Neural progenitor cell (in vitro differentiated cells): ENCODE data around the gene SLC6A18. TPM values are rescaled to one million over a fixed set of nuclear protein-coding genes. Genes with fewer than 3 reads are reported as not detected.
"Not testable (repeated sequence)": the region's sequence is repeated elsewhere in the genome, so short reads cannot be mapped to it uniquely, and the experiment has no call there.

Experiments used
- DNase-seq: peaks from one replicate; pipeline ENCODE4 v3.0.0-alpha.2; 2016; ENCODE audit warnings: low spot score
- H2AFZ ChIP-seq: fragments of 200-600 bp; sonication (generic); replicated peaks from 2 replicates; pipeline ENCODE4 v1.6.1; 2016; ENCODE audit warnings: antibody characterized with exemption
- H3F3A ChIP-seq: fragments of 200-600 bp; sonication (generic); 2 replicates; pipeline ENCODE4 v1.6.1; 2016; ENCODE audit warnings: antibody characterized with exemption, low read depth
- H3K27ac ChIP-seq: fragments of 200-600 bp; sonication (generic); 2 replicates; pipeline ENCODE4 v1.5.1; 2016; ENCODE audit warnings: mild to moderate bottlenecking
- H3K27me3 ChIP-seq: fragments of 200-600 bp; sonication (generic); 2 replicates; pipeline ENCODE4 v1.6.1; 2016; ENCODE audit warnings: mild to moderate bottlenecking, moderate library complexity
- H3K36me3 ChIP-seq: fragments of 200-600 bp; sonication (generic); 2 replicates; pipeline ENCODE4 v1.5.1; 2016
- H3K4me1 ChIP-seq: fragments of 200-600 bp; sonication (generic); 2 replicates; pipeline ENCODE4 v1.6.1; 2016; ENCODE audit warnings: mixed run types
- H3K4me2 ChIP-seq: fragments of 200-600 bp; sonication (generic); 2 replicates; pipeline ENCODE4 v1.6.1; 2016
- H3K4me3 ChIP-seq: fragments of 200-600 bp; sonication (generic); 2 replicates; pipeline ENCODE4 v1.5.1; 2016
- H3K79me2 ChIP-seq: fragments of 200-600 bp; sonication (generic); 2 replicates; pipeline ENCODE4 v1.6.1; 2016; ENCODE audit warnings: low read depth
- H3K9ac ChIP-seq: fragments of 200-600 bp; sonication (generic); 2 replicates; pipeline ENCODE4 v1.6.1; 2016
- H3K9me3 ChIP-seq: fragments of 200-600 bp; sonication (generic); 2 replicates; pipeline ENCODE4 v1.5.1; 2016; ENCODE audit warnings: low read depth
- H4K20me1 ChIP-seq: fragments of 200-600 bp; sonication (generic); 2 replicates; pipeline ENCODE4 v1.6.1; 2016; ENCODE audit warnings: low read depth
- H3K27ac Mint-ChIP-seq: 3 replicates; pipeline ENCODE4 v1.8.0; 2021; ENCODE audit warnings: mixed read lengths
- H3K27me3 Mint-ChIP-seq: 2 replicates; pipeline ENCODE4 v1.8.0; 2022; ENCODE audit warnings: low read depth, mild to moderate bottlenecking, inconsistent platforms, moderate library complexity, mixed read lengths; ENCODE audit not compliant: insufficient read depth
- H3K36me3 Mint-ChIP-seq: 3 replicates; pipeline ENCODE4 v1.8.0; 2021; ENCODE audit warnings: mixed read lengths
- H3K4me1 Mint-ChIP-seq: 3 replicates; pipeline ENCODE4 v1.8.0; 2021; ENCODE audit warnings: mixed read lengths
- H3K4me3 Mint-ChIP-seq: 3 replicates; pipeline ENCODE4 v1.8.0; 2021; ENCODE audit warnings: mild to moderate bottlenecking, moderate library complexity, mixed read lengths
- H3K9me3 Mint-ChIP-seq: 3 replicates; pipeline ENCODE4 v1.8.0; 2020; ENCODE audit warnings: mixed read lengths
- CTCF ChIP-seq: fragments of 200-600 bp; sonication (generic); IDR thresholded peaks from 2 replicates; pipeline ENCODE4 v1.5.1; 2017; ENCODE audit warnings: antibody characterized with exemption, mild to moderate bottlenecking
- EZH2 ChIP-seq: fragments of 200-600 bp; sonication (generic); IDR thresholded peaks from 2 replicates; pipeline ENCODE4 v1.6.1; 2017; ENCODE audit warnings: antibody characterized with exemption, mild to moderate bottlenecking, moderate library complexity
- EZH2phosphoT487 ChIP-seq: fragments of 200-600 bp; sonication (generic); IDR thresholded peaks from 2 replicates; pipeline ENCODE4 v1.6.1; 2017; ENCODE audit warnings: antibody characterized with exemption
- total RNA-seq: library from RNA; depleted of rRNA; stranded (reverse); fragments of >200 nt; gene quantifications from 2 replicates; pipeline ENCODE4 v1.2.3, GENCODE V29; 2015; ENCODE audit warnings: low replicate concordance

The SLC6A18 gene
- total RNA-seq, 1 donor from 2014 or later: not detected

- H3K4me2 ChIP-seq, H3K27me3 Mint-ChIP-seq, H2AFZ ChIP-seq, H3K27me3 ChIP-seq, H3K4me3 Mint-ChIP-seq, H3K79me2 ChIP-seq, H3K36me3 ChIP-seq, H3K9ac ChIP-seq, H3K4me1 ChIP-seq, H4K20me1 ChIP-seq, H3K4me1 Mint-ChIP-seq, H3K9me3 ChIP-seq, H3F3A ChIP-seq, H3K36me3 Mint-ChIP-seq, H3K4me3 ChIP-seq, H3K27ac ChIP-seq, H3K9me3 Mint-ChIP-seq, H3K27ac Mint-ChIP-seq, DNase-seq: not testable (repeated sequence)
Observed at GRCh38 chr5:1284336-1284970, 59.3 kb downstream of the SLC6A18 start.

- TF ChIP-seq EZH2phosphoT487 (no peak), CTCF (no peak), EZH2 (no peak)
- peaks cover 2% of the 10 kb centered on the region for H3K9me3 Mint-ChIP-seq
- no peak for DNase-seq
Observed at GRCh38 chr5:1285141-1285540, 60.0 kb downstream of the SLC6A18 start.

GRCh38 chr5:1285883-1286291 is 60.7 kb downstream of the SLC6A18 start:
- H3K79me2 ChIP-seq: no peaks in the 10 kb centered on the region
- H3F3A ChIP-seq: no peaks in the 10 kb centered on the region
- no peak overlapping the region for H3K4me2 ChIP-seq
- no peak overlapping the region for H3K4me3 ChIP-seq
- no peak overlapping the region for H2AFZ ChIP-seq
- no peak overlapping the region for H3K27ac ChIP-seq
- no peaks in the 10 kb centered on the region for H3K27me3 ChIP-seq
- TF ChIP-seq EZH2phosphoT487 (no peak), EZH2 (no peak), CTCF (no peak)
- H3K9me3 ChIP-seq: no peaks in the 10 kb centered on the region
- H3K27me3 Mint-ChIP-seq: no peaks in the 10 kb centered on the region
- H3K27ac Mint-ChIP-seq: no peak overlapping the region
- peaks cover 2% of the 10 kb centered on the region for H3K9me3 Mint-ChIP-seq
- peaks cover 5% of the 10 kb centered on the region for H3K36me3 Mint-ChIP-seq
- H3K9ac ChIP-seq: no peak overlapping the region
- no peaks in the 10 kb centered on the region for H3K4me1 ChIP-seq
- no peaks in the 10 kb centered on the region for H4K20me1 ChIP-seq
- H3K4me3 Mint-ChIP-seq: no peak overlapping the region
- H3K4me1 Mint-ChIP-seq: no peaks in the 10 kb centered on the region
- DNase-seq: no peak
- no peaks in the 10 kb centered on the region for H3K36me3 ChIP-seq

More at GRCh38 chr5:1285141-1285540, 60.0 kb downstream of the SLC6A18 start:
- no peak overlapping the region for H3K9ac ChIP-seq
- H3K27ac Mint-ChIP-seq: no peak overlapping the region
- H3K36me3 Mint-ChIP-seq: peaks cover 5% of the 10 kb centered on the region
- no peaks in the 10 kb centered on the region for H3K4me1 ChIP-seq
- no peak overlapping the region for H2AFZ ChIP-seq
- no peak overlapping the region for H3K4me2 ChIP-seq
- H3K4me3 ChIP-seq: no peak overlapping the region
- no peaks in the 10 kb centered on the region for H4K20me1 ChIP-seq
- H3K79me2 ChIP-seq: no peaks in the 10 kb centered on the region
- no peaks in the 10 kb centered on the region for H3K4me1 Mint-ChIP-seq
- no peaks in the 10 kb centered on the region for H3K36me3 ChIP-seq
- no peaks in the 10 kb centered on the region for H3K9me3 ChIP-seq
- no peak overlapping the region for H3K4me3 Mint-ChIP-seq
- no peak overlapping the region for H3K27ac ChIP-seq
- H3F3A ChIP-seq: no peaks in the 10 kb centered on the region
- H3K27me3 ChIP-seq: no peaks in the 10 kb centered on the region
- H3K27me3 Mint-ChIP-seq: no peaks in the 10 kb centered on the region

- no peak overlapping the region for H3K4me3 ChIP-seq
- H4K20me1 ChIP-seq: peaks cover under 1% of the 10 kb centered on the region
- Mint-ChIP-seq H3K27me3 (peaks cover 3% of the 10 kb centered on the region), H3K36me3 (peaks cover 5% of the 10 kb centered on the region), H3K27ac (no peak overlapping the region), H3K4me1 (no peaks in the 10 kb centered on the region), H3K4me3 (no peak overlapping the region), H3K9me3 (peaks cover 2% of the 10 kb centered on the region)
- H3K79me2 ChIP-seq: no peaks in the 10 kb centered on the region
- H3F3A ChIP-seq: no peaks in the 10 kb centered on the region
- H2AFZ ChIP-seq: no peak overlapping the region
- no peak overlapping the region for H3K9ac ChIP-seq
- TF ChIP-seq CTCF (no peak), EZH2 (no peak), EZH2phosphoT487 (no peak)
- no peak for DNase-seq
- no peaks in the 10 kb centered on the region for H3K9me3 ChIP-seq
- no peaks in the 10 kb centered on the region for H3K36me3 ChIP-seq
- H3K27me3 ChIP-seq: peaks cover 3% of the 10 kb centered on the region
- no peak overlapping the region for H3K4me2 ChIP-seq
- H3K4me1 ChIP-seq: no peaks in the 10 kb centered on the region
- H3K27ac ChIP-seq: no peak overlapping the region
Observed at GRCh38 chr5:1288439-1289335, 63.5 kb downstream of the SLC6A18 start.

- H3K27ac ChIP-seq, H3K27me3 Mint-ChIP-seq, H3K36me3 ChIP-seq, H3K4me3 Mint-ChIP-seq, H2AFZ ChIP-seq, H3K36me3 Mint-ChIP-seq, DNase-seq, H3K27ac Mint-ChIP-seq, H3K4me1 Mint-ChIP-seq, H3K9me3 Mint-ChIP-seq, H3K4me1 ChIP-seq, H3K79me2 ChIP-seq, H3K9me3 ChIP-seq, H3F3A ChIP-seq, H3K4me3 ChIP-seq, H3K9ac ChIP-seq, H4K20me1 ChIP-seq, H3K4me2 ChIP-seq: not testable (repeated sequence)
- H3K27me3 ChIP-seq: peaks cover 12% of the 10 kb centered on the region
Observed at GRCh38 chr5:1289559-1289958, 64.4 kb downstream of the SLC6A18 start.
